Mucosa of rectum (tissue), 2 donors: ENCODE data around the gene SLC25A4.

ENCODE experiments used
- H3K27ac ChIP-seq, 2 donors: one replicate each; pipeline ENCODE4 v1.7.0; 2013; ENCODE audit warnings: inconsistent platforms in 2 of 2, low read depth in 2 of 2, low read length in 2 of 2
- H3K27me3 ChIP-seq, 2 donors: one replicate each; pipeline ENCODE4 v1.7.0; 2013; ENCODE audit warnings: low read length in 2 of 2; ENCODE audit not compliant: control insufficient read depth in 2 of 2, insufficient read depth in 2 of 2
- H3K36me3 ChIP-seq, 2 donors: one replicate each; pipeline ENCODE4 v1.7.0; 2013; ENCODE audit warnings: low read length in 2 of 2; ENCODE audit not compliant: control insufficient read depth in 2 of 2, insufficient read depth in 2 of 2
- H3K4me1 ChIP-seq, 2 donors: one replicate each; pipeline ENCODE4 v1.7.0; 2013; ENCODE audit warnings: low read length in 2 of 2, mild to moderate bottlenecking in 1 of 2; ENCODE audit not compliant: control insufficient read depth in 2 of 2, insufficient read depth in 2 of 2
- H3K4me3 ChIP-seq, 2 donors: one replicate each; pipeline ENCODE4 v1.7.0; 2013; ENCODE audit warnings: low read length in 2 of 2
- H3K9ac ChIP-seq, 2 donors: one replicate each; pipeline ENCODE4 v1.7.0; 2013; ENCODE audit warnings: low read length in 2 of 2, low read depth in 1 of 2, mild to moderate bottlenecking in 1 of 2
- H3K9me3 ChIP-seq, 2 donors: one replicate each; pipeline ENCODE4 v1.7.0; 2013; ENCODE audit warnings: low read length in 2 of 2; ENCODE audit not compliant: control insufficient read depth in 2 of 2
- donor health status: healthy.
- donor health status: Normal muscosa, but diverticular disease.

The SLC25A4 gene

DNA sequence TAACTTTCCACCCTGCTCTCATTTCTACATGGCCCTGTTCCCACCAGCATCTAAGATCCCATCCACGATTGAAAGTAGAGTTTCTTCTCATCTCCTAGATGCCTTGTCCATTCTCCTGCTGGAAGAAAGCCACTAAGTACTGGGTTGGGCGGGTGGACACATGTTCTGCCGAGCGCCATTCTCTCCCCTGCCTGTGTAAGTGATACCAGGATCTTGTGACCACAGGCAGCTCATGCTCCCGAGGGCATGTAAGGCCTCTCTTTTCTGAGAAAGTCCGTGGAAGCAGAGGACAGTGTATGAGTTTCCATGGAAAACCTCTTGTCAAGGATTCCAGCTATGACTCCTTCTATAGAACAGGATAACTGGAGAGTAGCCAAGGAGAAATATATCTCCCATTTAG lies 3.3 kb upstream of the SLC25A4 start:
- no peaks in the 10 kb centered on the region for H3K36me3 ChIP-seq
- no peaks in the 10 kb centered on the region for H3K9me3 ChIP-seq
- H3K27me3 ChIP-seq: peaks cover 0 to 4% of the 10 kb centered on the region in 2 donors
- H3K4me1 ChIP-seq: peaks cover 10 to 17% of the 10 kb centered on the region in 2 donors
- no peak overlapping the region for H3K4me3 ChIP-seq
- no peak overlapping the region for H3K9ac ChIP-seq
- no peak overlapping the region for H3K27ac ChIP-seq

- peaks cover 0 to 4% of the 10 kb centered on the region in 2 donors for H3K27me3 ChIP-seq
- peaks cover 10 to 18% of the 10 kb centered on the region in 2 donors for H3K4me1 ChIP-seq
- H3K36me3 ChIP-seq: peaks cover 0 to 4% of the 10 kb centered on the region in 2 donors
- no peak overlapping the region for H3K27ac ChIP-seq
- H3K9ac ChIP-seq: no peak overlapping the region
- no peak overlapping the region for H3K4me3 ChIP-seq
- H3K9me3 ChIP-seq: no peaks in the 10 kb centered on the region
Observed at GRCh38 chr4:185141777-185142176, 1.3 kb upstream of the SLC25A4 start.

GRCh38 chr4:185142564-185142911 lies 528 bp upstream of the SLC25A4 start:
- H3K9me3 ChIP-seq: no peaks in the 10 kb centered on the region

DNA sequence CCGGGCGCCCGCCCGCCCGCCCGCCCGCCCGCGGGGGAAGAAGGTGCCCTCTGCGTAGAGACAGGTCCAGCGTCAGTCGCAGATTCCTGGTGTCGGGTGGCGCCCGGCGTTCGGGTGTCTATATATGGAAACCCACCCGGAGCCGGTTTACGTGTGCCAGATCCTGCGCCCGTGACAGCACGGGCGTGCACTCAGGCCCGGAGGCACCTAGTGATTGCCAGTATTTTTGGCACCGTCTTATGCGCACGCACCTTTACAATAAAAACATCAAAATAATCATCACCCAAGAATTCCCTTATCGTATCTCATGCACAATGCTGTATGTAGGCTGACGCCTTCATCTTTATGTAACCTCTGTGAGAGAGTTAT lies 519 bp downstream of the SLC25A4 start:
- Histone ChIP-seq H3K27ac (peak overlapping the region in 1 of 2 donors; percentile 0), H3K4me3 (peak overlapping the region; percentile 81 to 85), H3K9me3 (no peaks in the 10 kb centered on the region), H3K27me3 (no peaks in the 10 kb centered on the region), H3K36me3 (peaks cover 0 to 4% of the 10 kb centered on the region in 2 donors), H3K4me1 (peaks cover 10 to 18% of the 10 kb centered on the region in 2 donors), H3K9ac (peak overlapping the region; percentile 34 to 48)

More at GRCh38 chr4:185142564-185142911, 528 bp upstream of the SLC25A4 start:
- peaks cover 0 to 4% of the 10 kb centered on the region in 2 donors for H3K36me3 ChIP-seq
- peak overlapping the region; percentile 81 to 85 for H3K4me3 ChIP-seq
- H3K4me1 ChIP-seq: peaks cover 10 to 18% of the 10 kb centered on the region in 2 donors
- peaks cover 0 to 2% of the 10 kb centered on the region in 2 donors for H3K27me3 ChIP-seq
- peak overlapping the region; percentile 70 to 79 for H3K9ac ChIP-seq
- peak overlapping the region; percentile 74 to 77 for H3K27ac ChIP-seq

DNA sequence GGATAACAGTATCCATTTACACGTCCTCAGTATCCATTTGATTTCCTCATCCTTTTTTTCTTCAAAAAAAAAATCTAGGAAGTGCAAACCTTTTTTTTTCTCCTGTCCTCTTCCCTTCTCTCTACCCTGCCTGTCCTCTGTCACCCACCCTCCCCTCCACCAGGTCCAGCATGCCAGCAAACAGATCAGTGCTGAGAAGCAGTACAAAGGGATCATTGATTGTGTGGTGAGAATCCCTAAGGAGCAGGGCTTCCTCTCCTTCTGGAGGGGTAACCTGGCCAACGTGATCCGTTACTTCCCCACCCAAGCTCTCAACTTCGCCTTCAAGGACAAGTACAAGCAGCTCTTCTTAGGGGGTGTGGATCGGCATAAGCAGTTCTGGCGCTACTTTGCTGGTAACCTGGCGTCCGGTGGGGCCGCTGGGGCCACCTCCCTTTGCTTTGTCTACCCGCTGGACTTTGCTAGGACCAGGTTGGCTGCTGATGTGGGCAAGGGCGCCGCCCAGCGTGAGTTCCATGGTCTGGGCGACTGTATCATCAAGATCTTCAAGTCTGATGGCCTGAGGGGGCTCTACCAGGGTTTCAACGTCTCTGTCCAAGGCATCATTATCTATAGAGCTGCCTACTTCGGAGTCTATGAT lies 1.7 kb downstream of the SLC25A4 start:
- Histone ChIP-seq H3K36me3 (peaks cover 2 to 4% of the 10 kb centered on the region in 2 donors), H3K9me3 (no peaks in the 10 kb centered on the region), H3K27me3 (no peaks in the 10 kb centered on the region), H3K27ac (no peak overlapping the region), H3K4me1 (peaks cover 10 to 18% of the 10 kb centered on the region in 2 donors), H3K9ac (no peak overlapping the region), H3K4me3 (no peak overlapping the region)

GRCh38 chr4:185145572-185145971 lies 2.5 kb downstream of the SLC25A4 start:
- H3K4me3 ChIP-seq: peak overlapping the region in 1 of 2 donors; percentile 4
- peaks cover 10 to 18% of the 10 kb centered on the region in 2 donors for H3K4me1 ChIP-seq
- peaks cover 4% of the 10 kb centered on the region in 2 donors for H3K36me3 ChIP-seq
- no peaks in the 10 kb centered on the region for H3K27me3 ChIP-seq
- no peaks in the 10 kb centered on the region for H3K9me3 ChIP-seq
- no peak overlapping the region for H3K9ac ChIP-seq
- no peak overlapping the region for H3K27ac ChIP-seq

DNA sequence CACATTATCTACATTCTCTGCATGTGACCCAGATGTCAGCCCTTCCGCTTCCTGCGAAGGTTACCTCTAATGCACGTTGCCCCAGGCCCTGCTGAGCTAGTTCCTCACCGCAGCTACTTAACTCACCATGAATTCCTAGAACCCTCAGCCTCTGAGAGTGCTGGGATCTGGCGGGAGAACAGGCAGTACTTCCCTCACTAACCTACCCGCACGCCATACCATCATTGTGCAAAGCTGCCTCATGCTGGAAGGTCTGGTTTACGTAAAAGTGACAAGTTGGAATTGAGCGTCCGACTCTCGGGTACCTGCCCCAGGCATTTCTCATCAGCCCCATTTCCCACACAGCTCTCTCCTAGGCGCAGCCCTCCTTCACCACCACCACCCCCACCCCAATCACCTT lies 6.3 kb downstream of the SLC25A4 start:
- no peaks in the 10 kb centered on the region for H3K9me3 ChIP-seq
- peaks cover 4 to 9% of the 10 kb centered on the region in 2 donors for H3K36me3 ChIP-seq
- peaks cover 0 to 3% of the 10 kb centered on the region in 2 donors for H3K4me1 ChIP-seq
- H3K4me3 ChIP-seq: no peak overlapping the region
- no peak overlapping the region for H3K9ac ChIP-seq
- no peaks in the 10 kb centered on the region for H3K27me3 ChIP-seq
- H3K27ac ChIP-seq: no peak overlapping the region

DNA sequence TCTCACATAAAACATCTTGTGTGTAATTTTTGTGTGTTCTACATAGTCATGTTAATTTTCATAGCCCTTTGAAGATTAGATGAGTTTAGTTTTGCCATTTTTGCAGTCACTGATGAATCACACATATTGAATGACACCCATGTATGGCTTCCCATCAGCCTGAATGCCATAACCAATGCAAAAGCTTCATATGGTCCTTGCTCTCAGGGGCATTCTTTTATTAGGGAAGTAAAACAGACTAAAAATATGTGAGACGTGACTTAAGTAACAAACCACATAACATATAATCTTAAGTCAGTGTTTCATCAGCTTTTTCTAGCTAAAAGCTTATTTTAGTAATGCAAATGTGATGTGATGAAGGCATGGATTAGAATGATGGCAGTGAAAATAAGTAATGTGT lies 8.2 kb downstream of the SLC25A4 start:
- Histone ChIP-seq H3K36me3 (peaks cover 0 to 9% of the 10 kb centered on the region in 2 donors), H3K4me3 (no peak overlapping the region), H3K9me3 (no peaks in the 10 kb centered on the region)

DNA sequence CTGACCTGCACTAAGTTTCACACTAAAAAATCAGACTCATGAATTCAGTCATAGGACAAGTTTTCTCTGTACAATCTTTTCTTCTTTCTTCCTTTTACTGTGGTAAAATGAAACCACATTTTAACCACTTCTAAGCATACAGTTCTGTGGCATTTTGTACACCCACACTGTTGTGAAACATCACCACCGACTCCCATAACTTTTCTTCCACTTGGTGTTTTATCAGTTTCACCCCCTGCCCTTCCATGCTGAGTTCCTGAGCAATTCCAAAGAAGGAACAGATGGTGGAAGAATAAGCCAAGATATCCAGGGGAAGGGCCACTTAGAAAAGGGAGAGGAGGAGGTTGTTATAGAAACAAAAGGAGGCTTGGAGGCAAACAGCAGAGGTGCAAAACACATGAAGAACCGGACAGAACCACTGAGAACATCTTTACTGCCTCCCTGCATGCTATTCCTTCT lies 22.6 kb downstream of the SLC25A4 start:
- Histone ChIP-seq H3K36me3 (peaks cover 12 to 25% of the 10 kb centered on the region in 2 donors), H3K4me3 (no peak overlapping the region), H3K4me1 (no peaks in the 10 kb centered on the region), H3K9ac (no peak overlapping the region), H3K9me3 (no peaks in the 10 kb centered on the region), H3K27me3 (no peaks in the 10 kb centered on the region), H3K27ac (no peak overlapping the region)

More for the DNA sequence above, 8.2 kb downstream of the SLC25A4 start:
- Histone ChIP-seq H3K9ac (no peak overlapping the region), H3K27me3 (no peaks in the 10 kb centered on the region), H3K4me1 (no peaks in the 10 kb centered on the region), H3K27ac (no peak overlapping the region)

DNA sequence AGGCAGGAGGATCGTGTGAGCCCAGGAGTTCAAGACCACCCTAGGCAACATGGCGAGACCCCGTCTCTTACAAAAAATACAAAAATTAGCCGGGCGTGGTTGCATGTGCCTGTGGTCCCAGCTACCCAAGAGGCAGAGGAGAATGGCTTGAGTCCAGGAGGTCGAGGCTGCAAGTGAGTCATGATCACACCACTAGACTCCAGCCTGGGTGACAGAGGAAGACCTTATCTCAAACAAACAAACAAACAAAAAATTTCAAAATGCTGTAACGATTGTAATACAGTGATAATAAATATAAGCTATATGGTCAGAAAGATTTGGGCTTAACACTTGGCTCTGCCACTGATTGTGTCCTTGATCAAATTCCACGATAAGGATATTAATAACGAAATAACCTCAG lies 24.2 kb downstream of the SLC25A4 start:
- Histone ChIP-seq H3K27me3 (no peaks in the 10 kb centered on the region), H3K36me3 (peaks cover 6 to 14% of the 10 kb centered on the region in 2 donors), H3K9me3 (no peaks in the 10 kb centered on the region), H3K4me1 (no peaks in the 10 kb centered on the region), H3K4me3 (no peak overlapping the region), H3K27ac (no peak overlapping the region), H3K9ac (no peak overlapping the region)
